IPS DF 6.9 (cell line): ENCODE results near the gene DEPP1.

ENCODE experiments used
- DNase-seq: peaks from one replicate; pipeline ENCODE4 v3.0.0-alpha.2; 2013; ENCODE audit warnings: low read depth, low spot score
- H3K27ac ChIP-seq: one replicate; pipeline ENCODE4 v1.5.1; 2013; ENCODE audit warnings: low read length, control low read depth
- H3K27me3 ChIP-seq: 2 replicates; pipeline ENCODE4 v1.6.1; 2013; ENCODE audit warnings: mild to moderate bottlenecking, low read length; ENCODE audit not compliant: control insufficient read depth, insufficient read depth
- H3K36me3 ChIP-seq: 2 replicates; pipeline ENCODE4 v1.6.1; 2013; ENCODE audit warnings: low read length; ENCODE audit not compliant: control insufficient read depth, insufficient read depth
- H3K4me1 ChIP-seq: 2 replicates; pipeline ENCODE4 v1.6.1; 2013; ENCODE audit warnings: low read length; ENCODE audit not compliant: control insufficient read depth, insufficient read depth
- H3K4me3 ChIP-seq: 2 replicates; pipeline ENCODE4 v1.5.1; 2013; ENCODE audit warnings: mild to moderate bottlenecking, low read length
- H3K9me3 ChIP-seq: 2 replicates; pipeline ENCODE4 v1.6.1; 2013; ENCODE audit warnings: low read length, inconsistent platforms; ENCODE audit not compliant: control insufficient read depth, insufficient read depth
- WGBS: extraction: QIAGEN DNeasy Blood & Tissue Kit; methylation state at CpG from one replicate; pipeline ENCODE4 v1.1.7; 2013; ENCODE audit warnings: mixed read lengths, missing lambda C conversion rate; ENCODE audit not compliant: insufficient read length, insufficient coverage; 5-methylcytosine and 5-hydroxymethylcytosine counted together

The DEPP1 gene

DNA sequence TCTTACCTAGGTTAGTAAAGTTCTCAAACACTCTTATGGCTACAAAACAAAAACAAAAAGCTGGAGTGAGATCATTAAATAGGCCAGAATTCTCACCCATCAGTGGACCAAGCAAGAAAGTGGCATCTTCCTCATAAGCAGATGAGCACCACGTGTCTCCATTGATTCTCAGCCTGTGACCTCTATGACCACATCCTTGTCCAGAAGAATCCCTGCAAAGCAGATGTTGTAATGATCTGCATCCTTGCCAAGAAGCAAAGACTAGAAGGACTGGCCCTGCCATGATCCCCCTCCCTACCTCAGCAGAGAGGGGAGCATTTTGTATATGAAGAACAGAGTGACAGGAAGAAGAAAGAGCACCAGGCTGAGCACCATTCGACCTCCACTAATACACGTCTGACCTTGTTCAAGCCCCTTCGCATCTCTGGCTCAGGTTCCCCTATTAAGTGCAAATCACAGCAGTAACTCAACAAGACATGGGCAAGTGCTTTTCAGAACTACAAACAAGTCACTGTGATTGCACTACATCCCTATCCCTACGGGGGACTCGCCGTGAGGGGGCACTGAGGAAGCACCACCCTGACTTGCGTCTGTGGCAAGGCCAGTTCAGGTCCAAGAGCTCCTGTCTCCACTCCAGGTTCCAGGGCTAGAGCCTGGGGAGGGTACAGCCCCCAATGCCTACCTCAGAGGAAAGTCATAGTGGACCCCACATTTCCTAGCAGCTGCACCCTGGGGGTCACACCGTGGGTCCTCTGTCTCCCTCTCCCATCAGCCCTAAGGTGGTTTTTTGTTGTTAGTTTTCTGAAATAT lies 41.2 kb downstream of the DEPP1 start:
- Histone ChIP-seq H3K27ac (no peak overlapping the region), H3K27me3 (no peaks in the 10 kb centered on the region), H3K4me1 (peaks cover 6% of the 10 kb centered on the region), H3K36me3 (no peaks in the 10 kb centered on the region), H3K4me3 (no peak overlapping the region), H3K9me3 (no peaks in the 10 kb centered on the region)
- no CpG with 5 or more reads among the region's 9 CpGs for WGBS
- no peak for DNase-seq

DNA sequence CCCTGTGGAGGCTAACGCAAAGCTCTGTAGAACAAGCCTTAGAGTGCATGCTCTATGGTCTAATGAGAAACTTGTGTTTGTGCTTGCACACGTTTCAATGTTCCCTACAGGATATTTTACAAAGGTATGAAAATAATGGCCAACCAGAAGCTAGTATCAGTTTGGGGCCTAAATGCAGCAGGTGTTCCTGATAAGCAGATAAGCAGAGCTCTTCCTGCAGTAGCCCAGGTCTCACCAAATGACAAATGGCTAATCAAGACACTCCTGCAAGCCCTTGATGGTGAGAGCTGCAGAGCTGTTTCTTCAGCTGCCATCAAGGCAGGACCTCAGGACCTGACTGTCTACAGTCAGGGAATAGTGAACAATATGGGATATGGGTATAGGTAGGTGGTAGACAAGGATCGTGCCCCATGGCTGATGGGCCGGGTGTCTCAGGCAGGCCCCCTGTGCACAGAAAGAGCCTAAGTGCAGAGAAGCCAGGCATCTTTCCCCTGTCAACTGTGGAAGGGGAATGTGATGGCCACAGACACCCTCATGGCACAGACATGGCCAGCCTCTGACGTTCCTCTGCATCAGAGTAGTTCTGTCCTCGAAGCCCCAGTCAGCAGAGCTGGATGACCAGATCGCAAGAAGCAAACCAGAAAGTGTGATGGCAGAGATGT lies 42.2 kb downstream of the DEPP1 start:
- Histone ChIP-seq H3K36me3 (no peaks in the 10 kb centered on the region), H3K9me3 (no peaks in the 10 kb centered on the region), H3K4me1 (peaks cover 6% of the 10 kb centered on the region), H3K4me3 (no peak overlapping the region), H3K27ac (no peak overlapping the region), H3K27me3 (no peaks in the 10 kb centered on the region)
- DNase-seq, result no peak
- WGBS, result no CpG with 5 or more reads among the region's 7 CpGs

DNA sequence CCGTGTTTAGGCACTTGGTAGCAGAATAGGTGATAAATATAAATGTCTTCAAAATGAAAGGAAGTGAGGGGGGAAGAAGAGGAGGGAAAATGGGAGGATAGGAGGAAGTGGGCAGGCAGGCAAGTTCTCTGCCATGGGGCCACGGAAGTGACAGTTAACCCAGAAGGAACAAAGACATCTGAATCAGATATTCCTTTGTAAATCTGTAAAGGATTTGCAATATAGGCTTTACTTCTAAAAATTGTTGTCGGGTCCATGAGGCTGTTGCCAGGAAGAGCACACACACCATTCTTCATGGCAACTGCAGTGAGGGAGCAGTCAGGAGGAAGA lies 42.7 kb downstream of the DEPP1 start:
- no peak for DNase-seq
- peaks cover 6% of the 10 kb centered on the region for H3K4me1 ChIP-seq
- H3K36me3 ChIP-seq, result no peaks in the 10 kb centered on the region
- no peaks in the 10 kb centered on the region for H3K9me3 ChIP-seq
- H3K4me3 ChIP-seq, result no peak overlapping the region
- no CpG with 5 or more reads among the region's 3 CpGs for WGBS
- H3K27ac ChIP-seq, result no peak overlapping the region
- no peaks in the 10 kb centered on the region for H3K27me3 ChIP-seq

DNA sequence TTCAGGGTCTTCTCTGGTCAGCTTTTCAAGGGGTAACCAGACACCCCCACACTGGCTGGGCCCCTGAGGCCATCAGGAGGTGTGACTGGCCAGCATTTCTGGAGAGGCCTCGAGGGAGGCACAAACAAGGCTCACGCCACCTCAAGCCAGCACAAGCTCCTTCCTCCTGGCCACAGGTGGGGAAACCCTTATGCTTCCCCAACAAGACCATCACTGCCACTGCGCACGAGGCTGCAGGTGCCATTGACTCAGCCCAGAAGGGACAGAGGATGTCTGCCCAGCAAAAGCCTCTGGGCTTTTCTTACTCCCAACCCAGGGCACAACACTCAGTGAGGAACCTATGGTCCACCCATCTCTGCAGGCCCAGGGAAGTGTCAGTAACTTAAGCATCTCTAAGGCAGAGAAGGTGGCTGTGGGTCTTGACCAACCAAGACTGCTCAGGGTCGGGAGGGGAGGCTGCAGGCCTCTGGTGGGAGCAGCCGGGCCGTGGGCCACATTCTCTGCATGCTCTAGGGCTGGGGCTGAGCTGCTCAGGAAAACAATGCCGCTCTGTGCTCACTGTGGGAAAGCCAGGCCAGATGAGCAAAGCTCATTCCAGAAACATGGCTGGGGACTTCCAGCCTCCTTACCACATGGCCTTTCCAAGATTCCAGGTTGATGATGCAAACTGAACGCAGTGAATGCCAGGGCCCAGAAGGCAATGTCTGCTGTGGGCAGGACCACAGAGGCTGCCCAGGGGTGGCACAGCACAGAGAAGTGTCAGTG lies 43.2 kb downstream of the DEPP1 start:
- no peaks in the 10 kb centered on the region for H3K36me3 ChIP-seq
- H3K27ac ChIP-seq, result no peak overlapping the region
- H3K9me3 ChIP-seq, result no peaks in the 10 kb centered on the region
- H3K27me3 ChIP-seq, result no peaks in the 10 kb centered on the region
- WGBS, result no CpG with 5 or more reads among the region's 9 CpGs
- no peak for DNase-seq
- peaks cover 6% of the 10 kb centered on the region for H3K4me1 ChIP-seq
- H3K4me3 ChIP-seq, result no peak overlapping the region

DNA sequence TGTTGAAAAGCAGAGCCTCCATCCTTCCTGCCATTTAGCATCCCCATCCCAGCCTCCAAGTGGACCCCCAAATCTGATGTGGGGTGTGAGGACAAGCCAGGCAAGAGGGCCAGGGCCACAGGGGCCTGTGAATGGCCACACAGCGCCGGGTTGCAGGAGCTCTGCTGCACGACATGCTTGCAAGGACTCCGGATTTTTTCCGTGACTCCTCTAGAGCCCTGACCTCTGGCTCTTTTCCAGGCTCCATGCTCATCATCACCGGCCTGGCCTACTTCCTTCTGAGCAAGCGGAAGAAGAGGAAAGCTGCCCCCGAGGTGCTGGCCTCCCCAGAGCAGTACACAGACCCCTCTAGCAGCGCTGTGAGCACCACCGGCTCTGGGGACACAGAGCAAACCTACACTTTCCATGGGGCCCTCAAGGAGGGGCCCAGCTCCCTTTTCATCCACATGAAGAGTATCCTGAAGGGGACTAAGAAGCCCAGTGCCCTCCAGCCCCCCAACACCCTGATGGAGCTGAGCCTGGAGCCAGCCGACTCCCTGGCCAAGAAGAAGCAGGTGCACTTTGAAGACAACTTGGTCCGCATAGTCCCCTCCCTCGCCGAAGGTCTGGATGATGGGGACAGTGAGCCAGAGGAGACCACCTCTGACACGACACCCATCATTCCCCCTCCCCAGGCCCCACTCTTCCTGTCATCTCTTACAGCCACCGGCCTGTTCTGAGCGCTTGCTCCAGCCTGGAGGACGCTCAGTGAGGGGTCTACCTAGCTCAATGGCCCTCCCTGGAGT lies 44.0 kb downstream of the DEPP1 start:
- no peaks in the 10 kb centered on the region for H3K27me3 ChIP-seq
- no peak overlapping the region for H3K4me3 ChIP-seq
- no peak for DNase-seq
- no CpG with 5 or more reads among the region's 18 CpGs for WGBS
- peaks cover 6% of the 10 kb centered on the region for H3K4me1 ChIP-seq
- no peak overlapping the region for H3K27ac ChIP-seq
- no peaks in the 10 kb centered on the region for H3K36me3 ChIP-seq
- no peaks in the 10 kb centered on the region for H3K9me3 ChIP-seq

DNA sequence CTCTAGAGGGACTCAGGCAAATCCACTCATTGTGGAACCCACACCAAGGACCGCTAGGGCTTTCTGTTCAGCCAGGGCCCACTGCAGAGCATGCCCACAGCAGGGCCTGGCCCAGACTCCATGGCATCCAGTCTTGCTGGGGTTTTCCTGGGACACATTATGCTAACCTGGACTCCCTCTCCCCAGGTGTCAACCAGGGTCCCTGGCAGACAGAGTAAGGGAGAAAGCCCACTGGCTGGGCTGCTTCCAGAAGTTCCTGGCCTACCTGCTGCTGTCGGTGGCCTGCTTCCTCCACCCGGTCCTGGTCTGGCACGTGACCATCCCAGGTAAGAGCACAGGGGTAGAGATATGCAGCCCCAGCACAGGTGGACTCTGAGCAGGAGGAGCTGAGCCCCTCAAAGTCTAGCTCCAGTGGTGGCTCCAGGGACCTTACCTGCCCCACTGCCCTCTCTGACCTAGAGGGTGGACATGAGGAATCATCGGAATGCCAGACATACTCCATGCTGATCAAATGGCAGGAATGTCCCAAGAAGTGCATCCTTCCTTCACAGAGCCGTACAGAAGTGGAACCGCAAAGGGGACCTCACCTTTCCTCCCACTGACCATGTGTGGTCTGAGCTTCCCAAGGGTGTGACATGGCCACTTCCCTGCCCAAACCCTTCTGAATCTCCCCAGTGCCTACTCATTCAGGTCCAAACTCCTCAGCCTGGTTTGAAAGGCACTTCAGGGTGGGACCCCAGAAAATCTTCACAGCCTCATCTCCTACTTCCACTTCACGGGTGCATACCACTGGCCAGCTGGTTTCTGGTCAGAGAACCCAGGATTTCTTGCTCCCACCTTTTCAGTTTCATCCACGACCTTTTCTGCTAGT lies 44.9 kb downstream of the DEPP1 start:
- Histone ChIP-seq H3K27ac (no peak overlapping the region), H3K4me1 (peaks cover 6% of the 10 kb centered on the region), H3K27me3 (no peaks in the 10 kb centered on the region), H3K4me3 (no peak overlapping the region), H3K36me3 (no peaks in the 10 kb centered on the region), H3K9me3 (no peaks in the 10 kb centered on the region)
- no peak for DNase-seq
- WGBS, result no CpG with 5 or more reads among the region's 9 CpGs

DNA sequence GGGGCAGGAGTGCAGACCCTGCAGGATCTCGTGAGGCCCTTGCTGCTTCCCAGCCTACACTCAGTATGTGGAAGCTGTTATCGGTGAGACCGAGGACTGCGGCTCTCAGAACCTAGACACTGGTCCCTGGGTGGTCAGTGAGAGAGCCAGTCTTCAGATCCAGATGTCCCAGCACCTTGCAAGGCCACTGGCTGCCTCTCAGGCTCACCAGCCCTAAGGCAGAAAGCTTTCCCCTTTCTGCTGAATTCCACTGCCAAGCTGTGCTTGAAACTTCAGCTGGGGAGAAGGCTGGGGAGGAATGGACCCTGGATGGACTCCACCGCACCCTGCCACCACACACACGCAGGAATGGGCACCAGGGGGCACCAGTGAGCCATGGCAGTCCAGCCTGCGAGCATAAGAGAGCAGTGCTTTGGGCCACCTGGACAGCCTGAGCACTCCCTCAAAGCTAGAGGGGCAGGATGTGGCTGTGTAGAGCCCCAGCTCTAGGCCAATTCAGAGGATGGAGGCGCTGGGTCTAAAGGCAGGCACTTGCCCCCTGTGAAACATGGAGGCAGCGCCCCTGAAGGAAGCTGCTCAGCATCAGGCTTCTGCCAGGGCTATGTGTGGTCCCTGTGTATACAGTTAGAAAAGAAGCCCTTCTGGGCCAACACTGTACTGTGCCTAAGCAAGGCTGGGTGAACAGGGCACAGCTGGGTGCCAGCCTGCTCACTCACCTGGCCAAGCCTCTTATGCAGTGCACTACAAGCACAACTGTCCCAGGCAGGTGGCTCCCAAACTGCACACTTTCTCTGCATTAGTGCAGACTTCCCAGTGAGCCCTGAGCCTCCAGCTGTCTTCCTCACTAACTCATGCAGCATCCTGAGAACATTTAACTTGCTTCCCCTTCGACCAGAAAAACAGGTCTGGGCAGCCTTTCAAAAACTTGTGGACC lies 45.8 kb downstream of the DEPP1 start:
- WGBS, result no CpG with 5 or more reads among the region's 10 CpGs
- H3K4me1 ChIP-seq, result peaks cover 6% of the 10 kb centered on the region
- no peaks in the 10 kb centered on the region for H3K36me3 ChIP-seq
- H3K9me3 ChIP-seq, result no peaks in the 10 kb centered on the region
- H3K4me3 ChIP-seq, result no peak overlapping the region
- no peaks in the 10 kb centered on the region for H3K27me3 ChIP-seq
- no peak overlapping the region for H3K27ac ChIP-seq
- DNase-seq, result peak; percentile 87

DNA sequence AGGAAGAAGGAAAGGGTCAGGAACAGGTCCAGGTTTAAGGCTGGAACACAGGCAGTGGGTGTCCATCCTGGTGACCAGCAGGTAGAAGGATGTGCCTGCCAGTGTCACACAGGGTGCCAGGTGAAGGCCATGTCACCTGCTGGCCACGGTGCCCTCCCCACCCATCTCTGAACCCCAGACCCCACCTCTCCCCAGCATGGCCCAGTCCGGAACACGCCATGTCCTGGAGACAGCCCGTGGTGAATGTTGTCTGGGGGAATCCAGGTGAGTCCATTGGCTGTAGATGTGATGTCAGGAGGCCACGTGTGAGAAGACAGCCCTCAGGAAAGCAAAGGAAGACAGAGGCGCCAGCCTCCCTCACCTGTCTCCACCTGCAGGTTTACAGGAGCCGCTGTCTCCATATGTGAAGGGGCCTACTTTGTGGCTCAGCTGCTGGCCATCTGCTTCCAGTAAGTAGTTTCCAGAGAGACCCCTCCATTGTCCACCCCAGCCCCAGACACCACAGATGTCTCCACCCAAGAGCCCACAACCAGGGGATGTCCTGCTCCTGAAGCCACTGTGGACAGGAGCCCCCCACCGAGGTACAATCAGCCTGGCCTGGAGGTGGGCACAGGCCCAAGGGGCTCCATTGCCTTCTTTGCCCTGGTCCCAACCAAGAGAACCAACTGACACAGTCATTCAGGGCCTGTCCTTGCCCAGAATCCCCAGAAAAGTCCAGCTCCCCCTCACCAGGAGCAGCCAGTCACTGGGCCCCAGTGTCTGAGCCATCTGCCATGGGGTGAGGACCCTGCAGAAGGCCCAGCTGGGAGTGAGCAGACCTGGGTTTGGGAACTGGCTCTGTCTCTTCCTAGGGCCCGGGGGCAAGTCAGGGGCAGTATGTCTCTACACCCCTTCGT lies 46.7 kb downstream of the DEPP1 start:
- Histone ChIP-seq H3K4me3 (no peak overlapping the region), H3K9me3 (no peaks in the 10 kb centered on the region), H3K27me3 (no peaks in the 10 kb centered on the region), H3K27ac (no peak overlapping the region), H3K36me3 (no peaks in the 10 kb centered on the region), H3K4me1 (peaks cover 6% of the 10 kb centered on the region)
- DNase-seq, result no peak
- WGBS, result no CpG with 5 or more reads among the region's 10 CpGs
